Caco-2 (cell line): ENCODE results near the gene POU5F2. TPM values are rescaled to one million over a fixed set of nuclear protein-coding genes. Genes with fewer than 3 reads are reported as not detected.

Experiments
- Bru-seq: library from RNA; stranded (reverse); fragments of 400-500 nt; gene quantifications from one replicate; lab custom pipeline; 2021; lab: Mats Ljungman, UMichigan
- BruChase-seq, 2 experiments: library from RNA; stranded (reverse); fragments of 400-500 nt; gene quantifications; one replicate each; lab custom pipeline; 2021; lab: Mats Ljungman, UMichigan
- BruUV-seq: library from RNA; stranded (reverse); fragments of 400-500 nt; replicated peaks from 2 replicates; lab custom pipeline; 2021; lab: Mats Ljungman, UMichigan
- CTCF ChIA-PET: fragments of 300-600 bp; sonication (Branson Sonifier 250); formaldehyde crosslinking; loops from one replicate; lab custom pipeline; 2022; ENCODE audit warnings: antibody characterized with exemption; lab: Charles Lee
- POLR2A ChIA-PET: fragments of 300-600 bp; sonication (Branson Sonifier 250); formaldehyde crosslinking; loops from one replicate; lab custom pipeline; 2022; ENCODE audit warnings: antibody characterized with exemption; lab: Charles Lee
- DNase-seq, 2 experiments: peaks; one replicate each; pipeline versions ENCODE4 v3.0.0 to v3.0.0-alpha.2; 2020 to 2022
- H3K27me3 ChIP-seq: replicated peaks from 2 replicates; pipeline ENCODE4 v1.6.0; 2011; ENCODE audit warnings: low read length; ENCODE audit not compliant: control insufficient read depth, insufficient read depth
- H3K36me3 ChIP-seq: 2 replicates; pipeline ENCODE4 v1.5.1; 2011; ENCODE audit warnings: low read length; ENCODE audit not compliant: control insufficient read depth, insufficient read depth
- H3K4me1 ChIP-seq: fragments of 250-450 bp; sonication (Bioruptor Pico); 2 replicates; pipeline ENCODE4 v1.5.1; 2020; ENCODE audit warnings: mild to moderate bottlenecking
- H3K4me3 ChIP-seq: 2 replicates; pipeline ENCODE4 v1.5.1; 2011; ENCODE audit warnings: low read depth, mild to moderate bottlenecking, control low read depth, low read length
- H3K9me3 ChIP-seq: fragments of 250-450 bp; sonication (Bioruptor Pico); 2 replicates; pipeline ENCODE4 v1.5.1; 2020; ENCODE audit warnings: mild to moderate bottlenecking, moderate library complexity
- H3K27ac Mint-ChIP-seq: one replicate; pipeline ENCODE4 v1.8.0; 2022; ENCODE audit warnings: mixed read lengths; ENCODE audit not compliant: unreplicated experiment
- H3K27me3 Mint-ChIP-seq: one replicate; pipeline ENCODE4 v1.8.0; 2022; ENCODE audit warnings: mixed read lengths; ENCODE audit not compliant: insufficient read depth, unreplicated experiment
- H3K36me3 Mint-ChIP-seq: one replicate; pipeline ENCODE4 v1.8.0; 2022; ENCODE audit warnings: mild to moderate bottlenecking, mixed read lengths; ENCODE audit not compliant: insufficient read depth, unreplicated experiment
- H3K4me1 Mint-ChIP-seq: one replicate; pipeline ENCODE4 v1.8.0; 2022; ENCODE audit warnings: low read depth, mixed read lengths; ENCODE audit not compliant: unreplicated experiment
- H3K4me3 Mint-ChIP-seq: one replicate; pipeline ENCODE4 v1.8.0; 2022; ENCODE audit warnings: mild to moderate bottlenecking, moderate library complexity, mixed read lengths; ENCODE audit not compliant: unreplicated experiment
- H3K9me3 Mint-ChIP-seq: one replicate; pipeline ENCODE4 v1.8.0; 2022; ENCODE audit warnings: mixed read lengths; ENCODE audit not compliant: unreplicated experiment
- intact Hi-C: fragments of 100-400 bp; cut with micrococcal nuclease; formaldehyde crosslinking; loops from one replicate; pipeline ENCODE4 v1.10.0; 2022; ENCODE audit not compliant: unreplicated experiment
- long read RNA-seq: library from polyadenylated mRNA; stranded (forward); transcript quantifications from one replicate; pipeline ENCODE4 v2.0.0, GENCODE V29; 2022
- total RNA-seq: library from RNA; stranded (reverse); gene quantifications from 2 replicates; pipeline ENCODE4 v1.2.3, GENCODE V29; 2022
- TF ChIP-seq, protein P1 (sequence below), 2 experiments: fragments of 200-600 bp in 1 of 2; IDR thresholded peaks; 1 replicate in 1 of 2; 2 replicates in 1 of 2; pipeline versions ENCODE4 v1.5.1 to v1.8.0; 2011 to 2022; ENCODE audit warnings: antibody characterized with exemption in 1 of 2, control low read depth in 1 of 2, inconsistent platforms in 1 of 2, low read depth in 1 of 2, low read length in 1 of 2, mild to moderate bottlenecking in 1 of 2, moderate library complexity in 1 of 2; ENCODE audit not compliant: insufficient read depth in 1 of 2, severe bottlenecking in 1 of 2, unreplicated experiment in 1 of 2

Gene POU5F2
- 0.59 and 0.95 TPM in 2 replicates for total RNA-seq
- Bru-seq, nascent RNA, result percentile 67 among the genes with signal in this experiment
- percentile 78 among the genes with signal in this experiment for BruChase-seq, experiment 1, labeled RNA remaining after a 2-hour chase
- percentile 60 among the genes with signal in this experiment for BruChase-seq, experiment 2, labeled RNA remaining after a 6-hour chase
- long read RNA-seq, result 0 reads

DNA sequence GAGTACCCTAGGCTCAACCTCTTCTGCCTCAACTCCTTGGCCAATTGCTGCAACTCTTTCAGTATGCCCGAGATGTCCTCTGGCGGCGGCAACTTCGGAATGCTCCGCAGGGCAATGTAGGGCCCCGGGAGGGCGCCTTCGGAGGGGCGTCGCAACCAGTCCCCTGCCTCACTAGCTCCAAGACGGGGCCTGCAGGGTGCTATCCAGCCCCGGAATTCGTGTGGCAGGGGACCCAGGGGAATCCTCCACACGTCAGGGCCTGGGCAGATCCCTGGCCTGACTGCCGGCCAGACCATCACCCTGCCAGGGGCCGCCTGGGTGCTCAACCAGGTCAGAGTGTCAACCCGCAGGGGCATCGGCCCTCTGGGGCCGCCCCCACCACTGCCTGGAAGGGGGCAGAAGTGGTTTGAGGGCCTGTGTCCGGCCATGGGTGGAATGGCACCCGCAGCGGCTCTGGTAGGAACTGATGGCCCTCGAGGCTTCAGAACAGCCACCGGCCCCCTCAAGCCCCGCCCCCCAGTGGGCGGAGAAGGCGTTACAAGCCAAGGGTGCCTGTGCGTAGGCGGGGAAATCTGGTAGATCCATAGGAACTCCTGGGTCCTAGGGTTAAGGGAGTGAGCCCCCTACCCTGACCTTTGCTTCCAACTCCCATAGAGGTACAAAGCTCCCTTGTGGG is at the start of gene POU5F2:
Gene POU5F2 (minus strand): TSS at position 465 of the 676 bp plus-strand sequence. CDS start 37 bp downstream, at position 428.
- Mint-ChIP-seq H3K27me3 (no peaks in the 10 kb centered on the region), H3K4me3 (no peak within 1 kb of the TSS), H3K4me1 (no peaks in the 10 kb centered on the region), H3K36me3 (no peaks in the 10 kb centered on the region), H3K9me3 (no peaks in the 10 kb centered on the region), H3K27ac (no peak within 1 kb of the TSS)
- TF ChIP-seq, protein P1, sequence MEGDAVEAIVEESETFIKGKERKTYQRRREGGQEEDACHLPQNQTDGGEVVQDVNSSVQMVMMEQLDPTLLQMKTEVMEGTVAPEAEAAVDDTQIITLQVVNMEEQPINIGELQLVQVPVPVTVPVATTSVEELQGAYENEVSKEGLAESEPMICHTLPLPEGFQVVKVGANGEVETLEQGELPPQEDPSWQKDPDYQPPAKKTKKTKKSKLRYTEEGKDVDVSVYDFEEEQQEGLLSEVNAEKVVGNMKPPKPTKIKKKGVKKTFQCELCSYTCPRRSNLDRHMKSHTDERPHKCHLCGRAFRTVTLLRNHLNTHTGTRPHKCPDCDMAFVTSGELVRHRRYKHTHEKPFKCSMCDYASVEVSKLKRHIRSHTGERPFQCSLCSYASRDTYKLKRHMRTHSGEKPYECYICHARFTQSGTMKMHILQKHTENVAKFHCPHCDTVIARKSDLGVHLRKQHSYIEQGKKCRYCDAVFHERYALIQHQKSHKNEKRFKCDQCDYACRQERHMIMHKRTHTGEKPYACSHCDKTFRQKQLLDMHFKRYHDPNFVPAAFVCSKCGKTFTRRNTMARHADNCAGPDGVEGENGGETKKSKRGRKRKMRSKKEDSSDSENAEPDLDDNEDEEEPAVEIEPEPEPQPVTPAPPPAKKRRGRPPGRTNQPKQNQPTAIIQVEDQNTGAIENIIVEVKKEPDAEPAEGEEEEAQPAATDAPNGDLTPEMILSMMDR (IDR thresholded peaks at IDR 0.05; ENCODE audit: insufficient read depth in 1 of 2, low read depth in 1 of 2, low read length in 1 of 2, severe bottlenecking in 1 of 2, unreplicated experiment in 1 of 2), result peak in 1 of 2 experiments; percentile 13
- Histone ChIP-seq H3K9me3 (no peaks in the 10 kb centered on the region), H3K36me3 (no peaks in the 10 kb centered on the region), H3K4me1 (no peaks in the 10 kb centered on the region), H3K4me3 (no peak within 1 kb of the TSS), H3K27me3 (no peaks in the 10 kb centered on the region)
- intact Hi-C loops, result no loop called here
- ChIA-PET CTCF (no interaction called here), POLR2A (no interaction called here)
- DNase-seq, result peak in 1 of 2 experiments; percentile 8
- no TSS peak for BruUV-seq

DNA sequence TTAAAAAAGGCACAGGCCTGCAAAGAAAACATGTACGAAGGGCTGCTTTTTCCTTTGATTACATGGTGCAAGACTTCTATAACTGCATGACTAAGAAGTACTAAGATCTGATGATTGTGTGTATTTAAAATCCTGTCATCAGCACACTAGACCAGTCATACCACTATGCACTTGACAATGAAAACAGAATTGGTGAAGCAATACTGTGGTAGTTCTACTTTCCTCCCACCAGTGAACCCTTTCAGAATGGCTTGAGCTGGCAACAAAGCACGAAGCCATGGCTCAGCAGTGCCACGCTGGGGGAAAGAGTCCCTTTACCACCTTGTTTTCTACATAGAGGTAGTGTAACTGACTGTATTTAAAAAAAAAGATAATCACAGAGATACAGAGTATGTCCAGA is 49.0 kb upstream of the POU5F2 start:
- POLR2A ChIA-PET, result no interaction called here

More for the DNA sequence above, 49.0 kb upstream of the POU5F2 start:
- Histone ChIP-seq H3K36me3 (no peaks in the 10 kb centered on the region), H3K4me3 (no peak overlapping the region), H3K4me1 (peaks cover 6% of the 10 kb centered on the region; the same call in 1 of the 2 replicates), H3K27me3 (no peaks in the 10 kb centered on the region), H3K9me3 (no peaks in the 10 kb centered on the region)
- TF ChIP-seq, protein P1 (IDR thresholded peaks at IDR 0.05; ENCODE audit: insufficient read depth in 1 of 2, low read depth in 1 of 2, low read length in 1 of 2, severe bottlenecking in 1 of 2, unreplicated experiment in 1 of 2), result no peak
- CTCF ChIA-PET, result interaction anchor here (1.2 kb wide), 1 partner anchor 11 kb away, joined by 3 read pairs; no protein-coding TSS in a partner anchor
- no peak overlapping the region for H3K27ac Mint-ChIP-seq
- H3K27me3 Mint-ChIP-seq, result no peaks in the 10 kb centered on the region
- no peak for DNase-seq
- BruUV-seq, result no TSS peak
- no peak overlapping the region for H3K4me3 Mint-ChIP-seq
- intact Hi-C loops, result no loop called here
- H3K36me3 Mint-ChIP-seq, result no peaks in the 10 kb centered on the region
- no peaks in the 10 kb centered on the region for H3K9me3 Mint-ChIP-seq
- peaks cover 15% of the 10 kb centered on the region for H3K4me1 Mint-ChIP-seq
